NCI-H69 (cell line): ENCODE measurements around the gene GNB1.
"Not testable (repeated sequence)": the region's sequence is repeated elsewhere in the genome, so short reads cannot be mapped to it uniquely, and the experiment has no call there.

Source experiments
- DNase-seq: peaks from one replicate; lab custom pipeline; 2025; lab: John Stamatoyannopoulos, UW

GNB1 gene

DNA sequence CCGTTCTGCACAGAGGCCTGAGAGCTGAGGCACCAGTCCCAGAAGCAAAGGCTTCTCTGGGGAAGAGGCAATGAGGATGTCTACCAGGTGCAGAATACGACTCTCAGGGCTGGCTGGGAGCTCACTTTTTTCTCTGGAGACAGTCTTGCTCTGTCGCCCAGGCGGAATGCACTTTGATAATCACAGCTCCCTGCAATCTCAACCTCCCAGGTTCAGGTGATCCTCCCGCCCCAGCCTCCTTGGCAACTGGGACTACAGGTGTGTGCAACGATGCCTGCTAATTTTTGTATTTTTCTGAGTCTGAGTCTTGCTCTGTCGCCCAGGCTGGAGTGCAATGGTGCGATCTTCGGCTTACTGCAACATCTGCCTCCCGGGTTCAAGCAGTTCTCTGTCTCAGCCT is 130.2 kb downstream of the GNB1 start:
- DNase-seq = no peak

DNA sequence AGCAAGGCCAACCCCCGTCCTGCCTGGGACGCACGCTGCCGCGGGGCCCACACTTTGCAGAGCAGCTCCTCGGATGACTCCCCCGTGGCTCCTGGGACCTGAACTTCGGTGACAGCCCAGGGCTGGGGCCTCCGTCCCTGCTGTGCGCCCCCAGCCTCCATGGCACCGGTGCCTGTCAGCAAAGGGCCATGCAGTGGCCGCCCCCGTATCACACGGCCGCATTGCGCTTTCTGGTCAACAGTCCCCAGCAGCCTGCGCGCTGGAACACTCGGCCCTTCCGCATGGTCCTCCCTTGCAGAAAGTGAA is 130.6 kb downstream of the GNB1 start:
- no peak for DNase-seq

- DNase-seq = no peak
Measured at GRCh38 chr1:1759456-1760344, 131.2 kb downstream of the GNB1 start.

DNA sequence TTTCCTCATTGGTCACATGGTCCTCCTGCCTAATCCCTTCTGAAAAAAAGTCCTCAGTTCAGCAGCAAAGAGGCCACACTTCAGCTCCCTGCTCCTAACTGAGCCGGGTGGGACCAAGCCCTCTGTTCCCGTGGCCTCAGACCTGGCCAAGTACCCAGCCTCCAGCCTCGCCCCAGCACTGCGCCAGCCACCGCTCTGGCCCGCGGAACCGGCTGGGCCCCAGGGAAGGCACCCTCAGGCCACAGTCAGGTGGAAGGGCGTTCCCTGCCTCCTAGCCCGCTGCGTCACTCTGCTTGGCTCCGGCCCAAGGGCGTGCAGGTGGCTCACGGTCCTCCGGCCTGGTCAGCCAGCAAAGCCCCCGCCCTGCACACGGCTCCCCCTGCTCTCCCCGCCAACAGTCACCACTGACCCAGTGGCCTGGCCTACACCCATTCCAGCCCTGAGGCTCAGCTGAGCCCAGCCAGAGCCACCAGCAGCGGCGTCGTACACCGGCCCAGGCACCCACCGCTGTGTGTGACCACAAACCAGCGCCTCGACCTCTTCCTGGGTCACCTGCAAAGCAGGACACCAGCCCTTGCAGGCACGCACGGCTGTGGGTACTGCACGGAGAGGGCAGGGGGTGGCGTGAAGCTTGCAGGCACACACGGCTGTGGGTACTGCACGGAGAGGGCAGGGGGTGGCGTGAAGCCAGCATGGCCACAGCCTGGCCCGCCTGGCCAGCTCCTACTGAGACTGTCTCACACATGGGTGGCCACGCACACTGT is 132.0 kb downstream of the GNB1 start:
- no peak for DNase-seq

- DNase-seq = no peak
Measured at GRCh38 chr1:1758059-1758621, 132.7 kb downstream of the GNB1 start.

DNA sequence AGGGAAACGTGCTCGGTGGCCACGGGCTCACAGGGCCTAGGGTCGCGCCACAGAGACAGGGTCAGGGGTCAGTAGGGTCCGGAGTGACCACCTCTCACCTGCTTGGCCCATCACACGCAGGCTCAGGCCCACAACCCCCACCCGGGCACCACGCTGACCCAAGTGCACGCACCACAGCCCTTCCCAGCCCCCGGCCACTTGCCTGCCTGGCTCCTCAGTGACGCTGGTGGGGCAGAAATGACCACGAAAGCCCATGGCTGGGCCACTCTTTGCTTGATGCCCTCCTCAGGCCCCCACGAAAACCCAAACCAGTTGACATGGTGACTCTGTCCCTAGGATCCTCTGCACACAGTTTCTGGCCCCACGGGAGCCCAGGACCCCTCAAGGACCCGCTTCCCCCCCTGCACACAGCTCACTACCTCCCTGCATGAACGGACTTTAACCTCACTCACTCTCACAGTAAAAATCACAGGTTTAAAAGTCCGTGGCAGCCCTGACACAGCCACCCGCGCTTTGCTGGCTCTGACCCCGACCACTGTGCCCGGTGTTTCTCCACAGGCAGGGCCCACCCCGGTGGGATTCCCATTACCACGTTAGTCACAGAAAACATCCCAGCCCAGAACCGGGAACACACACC is 133.3 kb downstream of the GNB1 start:
- no peak for DNase-seq

GRCh38 chr1:1756661-1757421 is 134.0 kb downstream of the GNB1 start:
- DNase-seq = no peak

DNA sequence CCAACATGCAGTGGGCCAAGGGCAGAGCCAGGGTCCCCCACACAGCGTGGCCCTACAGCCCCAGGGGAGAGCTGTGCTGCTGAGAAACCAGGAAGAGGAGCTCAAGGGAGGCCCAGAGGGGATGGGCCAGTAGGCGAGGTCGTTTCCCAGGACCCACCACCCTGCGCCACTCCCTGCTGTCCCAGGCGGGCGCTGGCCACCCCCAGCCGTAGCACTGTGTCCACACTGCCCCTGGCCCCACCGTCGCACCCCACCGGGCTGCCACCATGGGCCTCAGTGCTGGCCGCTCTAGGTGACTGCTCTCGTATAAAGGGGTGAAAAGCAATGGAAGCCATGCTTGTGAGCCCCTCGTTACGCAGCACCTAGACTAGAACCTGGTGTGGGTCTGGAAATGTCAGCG is 135.0 kb downstream of the GNB1 start:
- DNase-seq = no peak

DNA sequence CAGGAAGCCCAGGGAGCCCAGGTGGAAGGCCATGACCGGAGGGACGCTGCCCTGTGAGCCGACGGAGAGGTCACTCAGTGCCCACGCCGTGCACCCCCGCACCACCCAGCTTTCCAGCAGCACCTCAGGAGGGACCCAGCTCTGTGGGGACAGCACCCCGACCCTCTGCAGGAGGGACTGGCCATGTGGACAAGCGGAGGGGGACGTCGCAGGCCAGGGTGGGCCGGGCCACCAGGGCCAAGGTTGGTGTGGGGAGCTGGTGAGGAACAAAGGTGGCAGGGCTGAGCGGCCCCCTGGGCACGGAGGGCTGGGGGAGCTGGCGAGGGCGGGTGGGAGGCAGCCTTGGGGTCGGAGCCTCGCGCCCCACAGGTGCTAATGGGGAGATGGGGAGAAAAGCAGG is 135.5 kb downstream of the GNB1 start:
- DNase-seq = no peak

GRCh38 chr1:1754051-1754815 is 136.7 kb downstream of the GNB1 start:
- no peak for DNase-seq

DNA sequence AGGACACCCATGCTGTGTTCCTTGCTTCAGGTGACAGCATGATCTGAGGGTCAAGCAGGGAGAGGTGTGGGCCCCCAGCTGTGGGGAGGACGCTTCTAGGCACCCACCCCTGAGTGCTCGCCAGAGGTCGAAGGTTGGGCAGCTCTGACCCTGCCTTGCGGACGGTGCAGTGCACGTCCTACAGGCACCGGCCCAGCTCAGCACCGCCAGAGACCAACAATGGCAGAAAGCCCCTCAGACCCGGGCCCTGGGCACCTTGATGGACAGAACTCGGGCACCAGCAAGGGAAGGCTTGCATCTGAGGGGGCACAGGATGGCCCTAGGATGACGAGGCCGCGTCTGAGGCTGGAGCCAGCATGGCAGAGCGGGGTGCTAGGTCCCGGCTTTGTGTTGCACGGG is 137.3 kb downstream of the GNB1 start:
- no peak for DNase-seq

- no peak for DNase-seq
Measured at GRCh38 chr1:1752636-1753606, 138.0 kb downstream of the GNB1 start.

DNA sequence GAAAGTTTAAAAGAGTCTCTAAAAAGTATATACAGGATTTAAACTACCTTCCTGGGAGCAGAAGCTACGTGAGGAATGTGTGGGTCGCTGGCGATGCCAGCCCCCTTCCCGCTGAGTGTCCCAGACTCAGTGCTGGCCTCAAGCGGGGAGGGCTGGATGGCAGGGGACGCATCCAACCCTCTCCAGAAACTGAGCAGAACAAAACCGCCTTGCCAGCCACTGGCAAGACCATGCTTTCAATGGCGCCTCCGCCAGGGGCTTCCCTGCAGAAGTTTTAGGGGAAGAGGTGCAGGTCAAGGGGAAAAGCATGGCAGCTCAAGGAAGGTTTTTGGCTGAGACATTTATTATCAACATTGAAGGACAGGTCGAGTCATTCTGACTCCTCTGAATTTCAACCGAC is 138.7 kb downstream of the GNB1 start:
- no peak for DNase-seq

GRCh38 chr1:1749941-1750340 is 140.9 kb downstream of the GNB1 start:
- DNase-seq = not testable (repeated sequence)

GRCh38 chr1:1748686-1749321 is 142.1 kb downstream of the GNB1 start:
- no peak for DNase-seq

- DNase-seq = not testable (repeated sequence)
Measured at GRCh38 chr1:1746566-1746909, 144.3 kb downstream of the GNB1 start.

DNA sequence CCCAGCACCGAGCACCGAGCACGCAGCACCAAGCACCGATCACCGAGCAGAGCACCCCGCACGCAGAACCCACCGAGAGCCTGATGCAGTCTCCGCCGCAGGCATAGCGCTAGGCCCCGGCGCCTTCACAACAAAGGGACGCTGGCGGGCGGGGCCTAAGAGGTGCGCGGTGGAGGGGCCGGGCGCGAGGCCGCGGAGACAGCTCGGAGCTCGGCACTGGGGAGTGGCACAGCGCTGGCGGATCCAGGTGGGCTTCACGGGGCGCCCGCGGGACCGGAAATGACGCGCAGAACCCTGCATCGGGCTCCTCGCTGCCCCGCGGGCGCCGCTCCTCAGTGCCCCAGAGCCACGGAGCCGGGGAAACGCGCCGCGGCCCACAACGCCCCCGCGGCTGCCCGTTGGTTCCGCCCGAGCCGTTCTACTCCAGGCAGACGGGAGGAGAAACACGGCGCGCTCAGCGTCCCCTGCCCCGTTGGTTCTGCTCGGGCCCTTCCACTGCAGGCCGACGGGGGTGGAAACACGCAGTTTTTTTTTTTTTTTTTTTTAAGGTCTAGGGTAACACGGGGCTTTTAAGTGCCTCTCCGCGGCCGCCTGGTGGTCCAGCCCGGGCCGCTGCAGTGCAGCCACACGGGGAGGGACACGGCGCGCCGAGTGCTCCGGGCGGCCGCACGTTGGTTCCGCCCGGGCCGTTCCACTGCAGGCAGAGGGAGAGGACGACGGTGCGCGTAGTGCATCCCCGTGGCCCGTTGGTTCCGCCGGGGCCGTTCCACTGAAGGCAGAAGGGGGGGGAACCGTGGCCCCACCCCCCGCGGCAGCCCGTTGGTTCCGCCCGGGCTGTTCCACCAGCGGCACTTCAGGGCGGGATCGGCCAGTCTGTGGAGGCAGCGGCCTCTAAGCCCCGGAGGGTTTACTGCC is 145.0 kb downstream of the GNB1 start:
- DNase-seq = peak; percentile 24

DNA sequence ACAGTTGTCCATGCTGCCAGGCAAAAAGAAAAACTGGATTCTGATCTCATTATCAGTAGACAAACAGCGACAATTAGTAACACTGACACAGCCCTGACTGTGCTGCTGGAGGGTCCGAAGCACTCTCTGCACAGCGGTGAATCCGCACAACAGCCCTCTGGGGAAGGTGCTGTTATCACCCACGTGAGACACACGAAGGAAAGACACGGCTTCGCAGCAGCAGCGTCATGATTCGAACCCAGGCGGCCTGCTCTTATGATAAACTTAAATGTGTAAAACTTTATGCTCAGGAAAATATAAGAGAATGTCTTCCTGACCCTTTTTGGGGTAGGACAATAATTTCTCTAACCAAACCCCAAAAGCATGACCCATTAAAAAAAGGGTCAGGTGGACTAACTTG is 148.4 kb downstream of the GNB1 start:
- not testable (repeated sequence) for DNase-seq
